Spleen (tissue), 7 donors: ENCODE measurements around the gene DIP2C.

Source experiments
- POLR2A ChIP-seq, 3 donors: fragments of 450-650 bp; IDR thresholded peaks; one replicate each; pipeline ENCODE4 v1.5.1; 2017; ENCODE audit warnings: antibody characterized with exemption in 3 of 3, mild to moderate bottlenecking in 1 of 3
- POLR2AphosphoS5 ChIP-seq, 3 donors: sonication (generic); formaldehyde crosslinking; IDR thresholded peaks; one replicate each; pipeline ENCODE4 v1.5.1; 2017; ENCODE audit warnings: antibody characterized with exemption in 3 of 3
- TF ChIP-seq, protein P1 (sequence below), 11 experiments: fragments of 200-600 bp in 7 of 11; fragments of 450-650 bp in 4 of 11; sonication (generic) in 4 of 11; IDR thresholded peaks in 8 of 11; conservative IDR thresholded peaks in 3 of 11; 1 replicate in 7 of 11; 2 replicates in 4 of 11; pipeline versions ENCODE4 v1.4.0 to v1.8.0; 2016 to 2021; ENCODE audit warnings: antibody characterized with exemption in 11 of 11, inconsistent platforms in 4 of 11, mild to moderate bottlenecking in 1 of 11
- donor health status: DM: no; HTN: no; CAD: no; lungs with moderate emphysema.
- donor health status: DM: no; HTN: no; CAD: no.
- donor health status: DM: no; HTN: no; CAD: no.

DNA sequence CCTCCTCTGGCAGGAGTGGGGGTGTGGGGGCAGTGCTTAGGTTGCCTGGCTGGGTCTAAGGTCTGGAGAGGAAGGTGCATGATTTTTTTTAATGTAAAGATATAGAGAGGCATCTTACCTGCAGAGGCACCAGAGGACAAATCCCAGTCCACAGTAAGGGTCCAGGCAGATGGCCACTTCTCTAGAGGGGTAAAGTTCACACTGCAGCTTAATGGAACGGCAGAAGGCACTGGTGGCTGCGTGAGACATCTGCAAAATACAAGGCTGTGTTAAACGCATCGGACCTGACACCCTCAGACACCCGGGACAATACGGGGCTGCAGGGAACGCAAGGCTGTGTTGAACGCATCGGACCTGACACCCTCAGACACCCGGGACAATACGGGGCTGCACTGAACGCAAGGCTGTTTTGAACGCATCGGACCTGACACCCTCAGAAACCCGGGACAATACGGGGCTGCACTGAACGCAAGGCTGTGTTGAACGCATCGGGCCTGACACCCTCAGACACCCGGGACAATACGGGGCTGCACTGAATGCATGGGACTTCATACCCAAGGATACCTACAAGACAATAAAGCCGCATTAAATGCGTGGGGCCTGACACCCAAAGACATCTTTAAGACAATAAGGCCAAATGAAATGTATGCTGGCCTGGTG, 348.3 kb downstream of the DIP2C start:
- TF ChIP-seq, protein P1, sequence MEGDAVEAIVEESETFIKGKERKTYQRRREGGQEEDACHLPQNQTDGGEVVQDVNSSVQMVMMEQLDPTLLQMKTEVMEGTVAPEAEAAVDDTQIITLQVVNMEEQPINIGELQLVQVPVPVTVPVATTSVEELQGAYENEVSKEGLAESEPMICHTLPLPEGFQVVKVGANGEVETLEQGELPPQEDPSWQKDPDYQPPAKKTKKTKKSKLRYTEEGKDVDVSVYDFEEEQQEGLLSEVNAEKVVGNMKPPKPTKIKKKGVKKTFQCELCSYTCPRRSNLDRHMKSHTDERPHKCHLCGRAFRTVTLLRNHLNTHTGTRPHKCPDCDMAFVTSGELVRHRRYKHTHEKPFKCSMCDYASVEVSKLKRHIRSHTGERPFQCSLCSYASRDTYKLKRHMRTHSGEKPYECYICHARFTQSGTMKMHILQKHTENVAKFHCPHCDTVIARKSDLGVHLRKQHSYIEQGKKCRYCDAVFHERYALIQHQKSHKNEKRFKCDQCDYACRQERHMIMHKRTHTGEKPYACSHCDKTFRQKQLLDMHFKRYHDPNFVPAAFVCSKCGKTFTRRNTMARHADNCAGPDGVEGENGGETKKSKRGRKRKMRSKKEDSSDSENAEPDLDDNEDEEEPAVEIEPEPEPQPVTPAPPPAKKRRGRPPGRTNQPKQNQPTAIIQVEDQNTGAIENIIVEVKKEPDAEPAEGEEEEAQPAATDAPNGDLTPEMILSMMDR (IDR thresholded peaks at IDR 0.05 in 8 of 11, conservative IDR thresholded peaks at IDR 0.05 in 3 of 11): no peak
- TF ChIP-seq POLR2A (IDR thresholded peaks at IDR 0.05) (no peak), POLR2AphosphoS5 (IDR thresholded peaks at IDR 0.05) (no peak)
